Neural crest cell (in vitro differentiated cells): Measurements from ENCODE around the gene SNX33. TPM values are rescaled to one million over a fixed set of nuclear protein-coding genes. Genes with fewer than 3 reads are reported as not detected.

Experiments used
- DNase-seq: peaks from one replicate; pipeline ENCODE4 v3.0.0; 2021; ENCODE audit warnings: low read depth, mixed read lengths, low spot score
- H3K27ac Mint-ChIP-seq: one replicate; pipeline ENCODE4 v1.8.0; 2021; ENCODE audit warnings: mild to moderate bottlenecking, mixed read lengths; ENCODE audit not compliant: unreplicated experiment
- H3K27me3 Mint-ChIP-seq: 2 replicates; pipeline ENCODE4 v1.8.0; 2021; ENCODE audit warnings: low read depth, mild to moderate bottlenecking, mixed read lengths
- H3K36me3 Mint-ChIP-seq: 2 replicates; pipeline ENCODE4 v1.8.0; 2021; ENCODE audit warnings: low read depth, mild to moderate bottlenecking, mixed read lengths
- H3K4me1 Mint-ChIP-seq: 2 replicates; pipeline ENCODE4 v1.8.0; 2021; ENCODE audit warnings: mixed read lengths
- H3K4me3 Mint-ChIP-seq: one replicate; pipeline ENCODE4 v1.8.0; 2021; ENCODE audit warnings: mild to moderate bottlenecking, mixed read lengths
- H3K9me3 Mint-ChIP-seq: 2 replicates; pipeline ENCODE4 v1.8.0; 2021; ENCODE audit warnings: mixed read lengths
- CTCF ChIP-seq: fragments of 200-600 bp; sonication (generic); conservative IDR thresholded peaks from 2 replicates; pipeline ENCODE4 v1.5.0; 2021; ENCODE audit warnings: antibody characterized with exemption, mild to moderate bottlenecking
- total RNA-seq: library from RNA; stranded (reverse); gene quantifications from 2 replicates; pipeline ENCODE4 v1.2.1, GENCODE V29; 2021

Gene SNX33
- total RNA-seq, 1 donor from 2014 or later: 23.4 TPM

GRCh38 chr15:75639191-75639708 is 8.5 kb upstream of the SNX33 start:
- H3K4me3 Mint-ChIP-seq: peak overlapping the region; percentile 92
- H3K27ac Mint-ChIP-seq: peak overlapping the region; percentile 88
- TF ChIP-seq CTCF: no peak
- H3K27me3 Mint-ChIP-seq: no peaks in the 10 kb centered on the region
- peaks cover 35% of the 10 kb centered on the region for H3K4me1 Mint-ChIP-seq
- no peak for DNase-seq
- no peaks in the 10 kb centered on the region for H3K36me3 Mint-ChIP-seq
- no peaks in the 10 kb centered on the region for H3K9me3 Mint-ChIP-seq

- peak; percentile 87 for DNase-seq
- H3K4me1 Mint-ChIP-seq: peaks cover 35% of the 10 kb centered on the region
- peak within 1 kb of the TSS; percentile 88 for H3K27ac Mint-ChIP-seq
- peak within 1 kb of the TSS; percentile 92 for H3K4me3 Mint-ChIP-seq
- no peaks in the 10 kb centered on the region for H3K36me3 Mint-ChIP-seq
- H3K9me3 Mint-ChIP-seq: no peaks in the 10 kb centered on the region
- no peak for TF ChIP-seq CTCF
- no peaks in the 10 kb centered on the region for H3K27me3 Mint-ChIP-seq
Observed at GRCh38 chr15:75639709-75640482, 7.8 kb upstream of the SNX33 start, which contains the start of gene IMP3. TSS of gene IMP3 (minus strand) at chr15:75640224. CDS start at chr15:75640168, 56 bp downstream.

- no peaks in the 10 kb centered on the region for H3K36me3 Mint-ChIP-seq
- H3K9me3 Mint-ChIP-seq: no peaks in the 10 kb centered on the region
Observed at GRCh38 chr15:75640483-75641178, 7.1 kb upstream of the SNX33 start.

GRCh38 chr15:75641179-75641503 is 6.6 kb upstream of the SNX33 start:
- Mint-ChIP-seq H3K9me3 (no peaks in the 10 kb centered on the region), H3K27me3 (no peaks in the 10 kb centered on the region), H3K4me1 (peaks cover 32% of the 10 kb centered on the region), H3K36me3 (no peaks in the 10 kb centered on the region), H3K4me3 (peak overlapping the region; percentile 92), H3K27ac (no peak overlapping the region)
- no peak for TF ChIP-seq CTCF
- DNase-seq: no peak

More at GRCh38 chr15:75640483-75641178, 7.1 kb upstream of the SNX33 start:
- H3K4me3 Mint-ChIP-seq: peak overlapping the region; percentile 92
- DNase-seq: no peak
- H3K27ac Mint-ChIP-seq: peak overlapping the region; percentile 83
- TF ChIP-seq CTCF: no peak
- no peaks in the 10 kb centered on the region for H3K27me3 Mint-ChIP-seq
- H3K4me1 Mint-ChIP-seq: peaks cover 35% of the 10 kb centered on the region

- no peaks in the 10 kb centered on the region for H3K27me3 Mint-ChIP-seq
- TF ChIP-seq CTCF: no peak
- no peaks in the 10 kb centered on the region for H3K36me3 Mint-ChIP-seq
- H3K9me3 Mint-ChIP-seq: no peaks in the 10 kb centered on the region
- peaks cover 34% of the 10 kb centered on the region for H3K4me1 Mint-ChIP-seq
- no peak overlapping the region for H3K4me3 Mint-ChIP-seq
- DNase-seq: no peak
- no peak overlapping the region for H3K27ac Mint-ChIP-seq
Observed at GRCh38 chr15:75641603-75642002, 6.1 kb upstream of the SNX33 start.
